Cerebellar nuclear complex (tissue), 1 donor: ENCODE measurements around the gene NUDT8.
"Not testable (repeated sequence)": the region's sequence is repeated elsewhere in the genome, so short reads cannot be mapped to it uniquely, and the experiment has no call there.

Experiments
- DNase-seq, 2 experiments: peaks; one replicate each; lab custom pipeline; 2025; lab: John Stamatoyannopoulos, UW

The NUDT8 gene

DNA sequence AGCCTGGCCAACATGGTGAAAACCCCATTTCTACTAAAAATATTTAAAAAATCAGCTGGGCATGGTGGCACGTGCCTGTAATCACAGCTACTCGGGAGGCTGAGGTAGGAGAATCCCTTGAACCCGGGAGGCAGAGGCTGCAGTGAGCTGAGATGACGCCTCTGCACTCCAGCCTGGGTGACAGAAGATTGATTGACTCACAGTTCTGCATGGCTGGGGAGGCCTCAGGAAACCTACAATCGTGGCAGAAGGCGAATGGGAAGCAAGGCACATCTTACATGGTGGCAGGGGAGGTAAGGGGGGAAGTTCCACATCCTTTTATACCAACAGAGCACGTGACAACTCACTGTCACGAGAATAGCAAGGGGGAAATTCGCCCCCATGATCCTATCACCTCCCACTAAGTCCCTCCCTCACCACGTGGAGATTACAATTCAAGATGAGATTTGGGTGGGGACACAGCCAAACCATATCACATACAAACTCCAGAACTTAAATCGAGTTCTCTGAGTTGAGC is 40.8 kb downstream of the NUDT8 start:
- not testable (repeated sequence) for DNase-seq

DNA sequence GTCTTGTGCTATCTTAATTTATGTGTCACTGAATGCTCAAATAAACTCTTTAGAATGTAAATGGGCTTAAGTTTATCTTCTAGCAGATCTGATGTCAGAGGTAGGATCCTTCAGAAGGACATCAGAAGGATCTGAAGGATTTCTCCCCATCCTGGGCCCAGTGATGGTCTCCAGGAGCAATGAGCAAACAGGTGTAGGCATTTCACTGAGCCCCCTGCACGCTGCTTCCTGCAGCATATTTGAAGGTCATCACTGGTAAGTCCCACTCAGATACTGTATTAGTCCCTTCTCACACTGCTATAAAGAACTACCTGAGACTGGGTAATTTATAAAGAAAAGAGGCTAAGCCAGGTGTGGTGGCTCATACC is 41.6 kb downstream of the NUDT8 start:
- no peak for DNase-seq

DNA sequence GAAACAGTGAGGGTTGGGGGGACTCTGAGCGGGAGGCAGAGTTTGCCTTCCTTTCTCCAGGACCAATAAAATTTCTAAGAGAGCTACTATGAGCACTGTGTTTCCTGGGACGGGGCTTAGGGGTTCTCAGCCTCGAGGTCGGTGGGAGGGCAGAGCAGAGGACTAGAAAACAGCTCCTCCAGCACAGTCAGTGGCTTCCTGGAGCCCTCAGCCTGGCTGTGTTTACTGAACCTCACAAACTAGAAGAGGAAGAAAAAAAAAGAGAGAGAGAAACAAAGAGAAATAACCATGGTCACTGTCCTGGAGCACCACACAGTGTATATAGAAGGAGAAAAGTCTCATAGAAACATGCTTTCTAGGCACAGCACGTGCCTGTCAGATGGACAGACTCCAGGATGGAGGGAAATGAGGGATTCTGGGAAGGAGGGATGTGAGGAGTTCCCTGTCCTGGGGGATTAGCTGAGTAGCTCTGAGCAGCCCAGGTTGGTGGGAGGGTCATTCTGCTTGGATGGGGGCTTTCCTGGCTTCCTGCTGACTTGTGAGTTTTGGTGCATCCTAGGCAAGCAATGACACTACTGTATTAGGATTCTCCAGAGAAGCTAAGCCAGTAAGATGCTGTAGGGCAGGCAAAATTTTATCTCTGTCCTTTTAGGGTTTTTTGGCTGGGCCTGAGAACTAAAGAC is 43.0 kb downstream of the NUDT8 start:
- no peak for DNase-seq

- no peak for DNase-seq
Observed at GRCh38 chr11:67585911-67586310, 43.8 kb downstream of the NUDT8 start.

DNA sequence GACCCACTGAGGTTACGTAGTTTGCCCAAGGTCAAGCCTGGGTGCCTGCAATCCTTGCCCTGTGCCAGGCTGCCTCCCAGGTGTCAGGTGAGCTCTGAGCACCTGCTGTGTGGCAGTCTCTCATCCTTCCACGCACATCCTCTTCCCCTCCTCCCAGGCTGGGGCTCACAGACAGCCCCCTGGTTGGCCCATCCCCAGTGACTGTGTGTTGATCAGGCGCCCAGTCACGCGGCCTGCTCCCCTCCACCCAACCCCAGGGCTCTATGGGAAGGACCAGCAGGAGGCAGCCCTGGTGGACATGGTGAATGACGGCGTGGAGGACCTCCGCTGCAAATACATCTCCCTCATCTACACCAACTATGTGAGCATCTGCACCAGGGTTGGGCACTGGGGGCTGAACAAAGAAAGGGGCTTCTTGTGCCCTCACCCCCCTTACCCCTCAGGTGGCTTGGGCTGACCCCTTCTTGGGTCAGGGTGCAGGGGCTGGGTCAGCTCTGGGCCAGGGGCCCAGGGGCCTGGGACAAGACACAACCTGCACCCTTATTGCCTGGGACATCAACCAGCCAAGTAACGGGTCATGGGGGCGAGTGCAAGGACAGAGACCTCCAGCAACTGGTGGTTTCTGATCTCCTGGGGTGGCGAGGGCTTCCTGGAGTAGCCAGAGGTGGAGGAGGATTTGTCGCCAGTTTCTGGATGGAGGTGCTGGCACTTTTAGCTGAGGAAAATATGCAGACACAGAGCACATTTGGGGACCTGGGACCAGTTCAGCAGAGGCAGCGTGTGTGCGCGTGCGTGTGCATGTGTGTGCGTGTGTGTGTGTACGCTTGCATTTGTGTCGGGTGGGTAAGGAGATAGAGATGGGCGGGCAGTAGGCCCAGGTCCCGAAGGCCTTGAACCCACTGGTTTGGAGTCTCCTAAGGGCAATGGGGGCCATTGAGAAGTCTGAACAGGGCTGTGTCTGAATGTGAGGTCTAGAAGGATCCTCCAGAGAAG is 44.6 kb downstream of the NUDT8 start:
- DNase-seq, result no peak

DNA sequence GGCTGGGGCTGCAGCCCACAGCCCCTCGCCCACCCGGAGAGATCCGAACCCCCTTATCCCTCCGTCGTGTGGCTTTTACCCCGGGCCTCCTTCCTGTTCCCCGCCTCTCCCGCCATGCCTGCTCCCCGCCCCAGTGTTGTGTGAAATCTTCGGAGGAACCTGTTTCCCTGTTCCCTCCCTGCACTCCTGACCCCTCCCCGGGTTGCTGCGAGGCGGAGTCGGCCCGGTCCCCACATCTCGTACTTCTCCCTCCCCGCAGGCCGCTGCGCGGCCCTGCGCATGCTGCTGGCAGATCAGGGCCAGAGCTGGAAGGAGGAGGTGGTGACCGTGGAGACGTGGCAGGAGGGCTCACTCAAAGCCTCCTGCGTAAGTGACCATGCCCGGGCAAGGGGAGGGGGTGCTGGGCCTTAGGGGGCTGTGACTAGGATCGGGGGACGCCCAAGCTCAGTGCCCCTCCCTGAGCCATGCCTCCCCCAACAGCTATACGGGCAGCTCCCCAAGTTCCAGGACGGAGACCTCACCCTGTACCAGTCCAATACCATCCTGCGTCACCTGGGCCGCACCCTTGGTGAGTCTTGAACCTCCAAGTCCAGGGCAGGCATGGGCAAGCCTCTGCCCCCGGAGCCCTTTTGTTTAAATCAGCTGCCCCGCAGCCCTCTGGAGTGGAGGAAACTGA is 45.4 kb downstream of the NUDT8 start:
- DNase-seq, result no peak

- DNase-seq, result no peak
Observed at GRCh38 chr11:67583247-67584204, 46.2 kb downstream of the NUDT8 start, which contains the start of gene GSTP1. Gene GSTP1 (plus strand): TSS chr11:67583812. CDS start chr11:67583844, 32 bp downstream.

DNA sequence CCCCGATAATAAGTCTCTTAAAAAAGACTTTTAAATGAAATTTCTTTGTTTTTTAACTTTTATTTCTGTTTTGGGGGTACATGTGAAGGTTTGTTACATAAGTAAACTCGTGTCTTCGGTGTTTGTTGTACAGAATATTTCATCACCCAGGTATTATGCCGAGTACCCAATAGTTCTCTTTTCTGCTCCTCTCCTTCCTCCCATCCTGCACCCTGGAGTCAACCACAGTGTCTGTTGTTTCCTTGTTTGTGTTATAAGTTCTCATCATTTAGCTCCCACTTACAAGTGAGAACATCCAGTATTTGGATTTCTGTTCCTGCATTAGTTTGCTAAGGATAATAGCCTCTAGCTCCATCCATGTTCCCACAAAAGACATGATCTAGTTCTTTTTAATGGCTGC is 47.7 kb downstream of the NUDT8 start:
- no peak for DNase-seq

DNA sequence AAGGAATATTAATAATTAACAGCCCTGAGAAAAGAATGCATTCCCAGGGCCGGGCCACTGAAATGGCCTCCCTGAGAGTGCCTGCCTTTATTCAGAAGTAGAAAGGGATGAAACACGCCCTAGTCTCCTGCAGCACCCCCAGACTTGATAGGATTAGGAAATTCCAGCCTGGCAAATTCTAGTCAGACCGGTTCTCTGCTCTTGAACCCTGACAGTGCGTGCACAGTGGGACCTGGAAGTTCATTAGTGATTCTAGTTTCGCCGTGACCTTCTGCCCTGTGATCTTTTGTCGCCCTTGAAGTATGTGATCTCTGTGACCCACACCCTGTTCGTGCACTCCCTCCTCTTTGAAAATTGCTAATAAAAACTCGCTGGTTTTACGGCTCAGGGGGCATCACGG is 48.3 kb downstream of the NUDT8 start:
- no peak for DNase-seq

DNA sequence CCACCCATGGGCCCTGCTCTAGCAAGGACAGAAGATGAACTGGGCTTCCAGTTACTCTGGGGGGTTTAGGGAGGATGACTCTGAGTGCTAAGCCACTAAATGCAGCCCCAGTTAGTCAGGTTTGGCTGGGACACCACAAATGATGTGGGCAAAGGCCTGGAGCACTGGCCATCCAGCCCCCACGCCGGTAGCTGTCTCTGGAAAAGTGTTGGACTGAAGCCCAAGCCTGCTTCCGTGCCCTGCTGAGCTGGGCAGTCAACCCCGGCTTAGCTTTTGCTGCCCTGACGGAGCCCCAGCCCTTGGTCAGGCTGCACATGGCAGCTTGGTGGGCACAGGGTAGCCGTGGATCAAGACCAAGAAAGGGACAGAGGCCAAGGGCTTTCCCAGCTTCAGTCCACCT is 51.8 kb downstream of the NUDT8 start:
- DNase-seq, result no peak
